ENCODE measurements around the gene RTKN.
"Not testable (repeated sequence)": the region's sequence is repeated elsewhere in the genome, so short reads cannot be mapped to it uniquely, and the experiment has no call there.

Gene RTKN, protein sequence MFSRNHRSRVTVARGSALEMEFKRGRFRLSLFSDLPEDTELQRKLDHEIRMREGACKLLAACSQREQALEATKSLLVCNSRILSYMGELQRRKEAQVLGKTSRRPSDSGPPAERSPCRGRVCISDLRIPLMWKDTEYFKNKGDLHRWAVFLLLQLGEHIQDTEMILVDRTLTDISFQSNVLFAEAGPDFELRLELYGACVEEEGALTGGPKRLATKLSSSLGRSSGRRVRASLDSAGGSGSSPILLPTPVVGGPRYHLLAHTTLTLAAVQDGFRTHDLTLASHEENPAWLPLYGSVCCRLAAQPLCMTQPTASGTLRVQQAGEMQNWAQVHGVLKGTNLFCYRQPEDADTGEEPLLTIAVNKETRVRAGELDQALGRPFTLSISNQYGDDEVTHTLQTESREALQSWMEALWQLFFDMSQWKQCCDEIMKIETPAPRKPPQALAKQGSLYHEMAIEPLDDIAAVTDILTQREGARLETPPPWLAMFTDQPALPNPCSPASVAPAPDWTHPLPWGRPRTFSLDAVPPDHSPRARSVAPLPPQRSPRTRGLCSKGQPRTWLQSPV

DNA sequence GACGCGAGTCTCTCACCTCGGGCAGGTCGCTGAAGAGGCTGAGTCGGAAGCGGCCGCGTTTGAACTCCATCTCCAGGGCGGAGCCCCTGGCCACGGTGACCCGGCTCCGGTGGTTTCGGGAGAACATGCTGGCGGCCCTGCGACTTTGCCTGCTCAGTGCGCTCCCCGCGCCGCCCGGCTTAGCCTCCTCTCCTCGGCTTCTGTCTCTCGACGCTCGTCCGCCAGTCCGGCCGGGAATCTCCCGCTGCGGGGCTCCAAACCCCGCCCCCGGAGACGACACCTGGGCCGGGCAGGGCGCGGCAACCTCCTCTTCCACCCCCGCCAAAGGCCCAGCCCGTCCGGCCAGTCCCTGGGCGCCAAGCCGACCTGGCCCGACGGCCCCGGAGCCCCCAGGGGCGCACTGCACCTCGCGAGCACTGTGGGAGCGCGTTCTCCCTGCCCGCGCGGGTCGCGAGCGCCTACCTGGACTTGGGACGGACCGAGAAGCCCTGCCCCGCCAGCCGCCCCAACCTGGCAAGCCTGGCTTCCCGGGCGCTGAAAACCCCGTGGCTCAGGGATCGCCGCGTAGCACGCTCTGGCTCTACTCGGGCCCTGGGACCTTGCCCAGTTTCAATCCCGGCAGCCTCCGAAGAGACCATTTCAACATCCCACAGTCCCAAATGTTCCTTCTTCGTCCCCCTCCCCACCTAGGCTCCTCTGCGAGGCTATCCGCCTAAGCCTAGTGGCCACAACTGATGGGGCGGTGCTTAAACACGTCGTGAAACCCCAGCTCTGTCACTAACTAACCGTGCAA, at the start of gene RTKN:
Gene RTKN (minus strand): TSS at position 248 of the 793 bp plus-strand sequence. CDS start 121 bp downstream, at position 127.
- DNase-seq = no peak

DNA sequence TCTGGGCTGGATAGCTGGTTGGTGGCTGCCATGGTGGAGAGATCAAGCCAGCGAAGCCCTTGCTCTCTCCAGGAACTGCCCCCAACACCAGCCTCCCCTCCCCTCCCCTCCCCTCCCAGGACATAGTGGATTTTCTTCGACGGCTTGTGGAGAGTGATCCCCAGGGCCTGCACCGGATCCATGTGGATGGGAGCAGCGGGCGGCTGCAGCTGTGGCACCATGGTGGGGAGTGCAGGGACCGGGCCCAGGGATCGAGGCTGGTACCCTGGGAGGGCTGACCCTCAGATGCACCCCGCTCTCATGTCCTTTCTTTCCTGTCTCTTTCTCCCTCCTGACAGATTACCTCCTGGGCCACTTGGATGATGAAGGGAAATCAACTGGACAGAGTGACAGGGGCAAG, 48.2 kb upstream of the RTKN start:
- no peak for DNase-seq

DNA sequence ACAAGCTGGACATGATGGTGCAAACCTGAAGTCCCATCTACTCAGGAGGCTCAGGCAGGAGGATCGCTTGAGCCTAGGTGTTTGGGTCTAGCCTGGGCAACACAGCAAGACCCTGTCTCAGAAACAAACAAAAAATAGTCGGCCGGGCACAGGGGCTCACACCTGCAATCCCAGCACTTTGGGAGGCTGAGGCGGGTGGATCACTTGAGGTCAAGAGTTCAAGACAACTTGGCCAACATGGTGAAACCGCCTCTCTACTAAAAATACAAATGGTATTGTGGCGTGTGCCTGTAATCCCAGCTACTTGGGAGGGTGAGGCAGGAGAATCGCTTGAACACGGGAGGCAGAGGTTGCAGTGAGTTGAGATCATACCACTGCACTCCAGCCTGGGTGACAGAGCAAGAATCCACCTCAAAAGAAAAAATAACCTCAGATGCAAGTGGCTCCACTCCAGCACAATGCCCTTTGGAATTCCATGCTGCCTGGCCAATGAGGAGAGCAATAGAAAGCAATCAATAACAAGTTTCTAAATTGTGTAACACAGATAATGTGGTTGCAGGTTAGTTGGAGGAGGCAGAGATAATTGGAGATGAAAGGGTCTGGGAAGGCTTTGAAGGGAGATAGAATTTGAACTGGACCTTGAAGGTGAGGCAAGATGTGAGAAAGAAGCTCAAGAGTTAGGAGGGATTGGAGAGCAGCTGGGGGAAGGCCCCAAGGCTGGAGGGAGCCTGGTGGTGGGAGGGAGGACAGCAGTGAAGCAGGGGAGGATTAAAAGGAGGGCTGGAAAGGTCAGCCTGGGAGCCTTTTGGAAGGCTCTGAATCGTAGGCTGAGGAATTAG, 47.1 kb upstream of the RTKN start:
- no peak for DNase-seq

DNA sequence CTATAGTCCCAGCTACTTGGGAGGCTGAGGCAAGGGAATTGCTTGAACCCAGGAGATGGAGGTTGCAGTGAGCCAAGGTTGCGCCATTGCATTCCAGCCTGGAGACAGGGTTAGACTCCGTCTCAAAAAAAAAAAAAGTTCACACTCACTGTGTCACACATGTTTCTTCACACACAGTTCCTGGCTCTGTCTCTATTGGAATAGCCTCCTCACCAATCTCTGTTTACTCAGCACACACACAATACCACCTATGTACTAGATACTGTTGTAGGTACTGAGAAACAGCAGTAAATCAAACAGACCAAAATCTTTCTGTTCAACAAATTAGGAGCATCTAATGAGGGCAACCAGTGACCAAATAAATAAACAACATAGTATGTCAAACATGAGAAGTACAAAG, 44.4 kb upstream of the RTKN start:
- DNase-seq = no peak

DNA sequence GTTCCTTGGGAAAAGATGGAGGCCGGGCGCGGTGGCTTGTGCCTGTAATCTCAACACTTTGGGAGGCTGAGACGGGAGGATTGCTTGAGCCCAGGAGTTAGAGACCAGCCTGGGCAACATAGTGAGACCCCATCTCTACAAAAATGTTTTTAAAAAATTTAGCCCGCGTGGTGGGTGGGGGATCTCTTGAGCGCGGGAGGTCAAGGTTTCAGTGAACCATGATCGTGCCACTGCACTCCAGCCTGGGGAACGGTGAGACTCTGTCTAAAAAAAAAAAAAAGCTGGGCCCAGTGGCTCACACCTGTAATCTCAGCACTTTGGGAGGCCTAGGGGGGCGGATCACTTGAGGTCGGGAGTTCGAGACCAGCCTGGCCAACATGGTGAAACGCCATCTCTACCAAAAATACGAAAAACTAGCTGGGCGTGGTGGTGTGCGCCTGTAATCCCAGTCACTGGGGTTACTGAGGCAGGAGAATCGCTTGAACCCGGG, 42.0 kb upstream of the RTKN start:
- not testable (repeated sequence) for DNase-seq

DNA sequence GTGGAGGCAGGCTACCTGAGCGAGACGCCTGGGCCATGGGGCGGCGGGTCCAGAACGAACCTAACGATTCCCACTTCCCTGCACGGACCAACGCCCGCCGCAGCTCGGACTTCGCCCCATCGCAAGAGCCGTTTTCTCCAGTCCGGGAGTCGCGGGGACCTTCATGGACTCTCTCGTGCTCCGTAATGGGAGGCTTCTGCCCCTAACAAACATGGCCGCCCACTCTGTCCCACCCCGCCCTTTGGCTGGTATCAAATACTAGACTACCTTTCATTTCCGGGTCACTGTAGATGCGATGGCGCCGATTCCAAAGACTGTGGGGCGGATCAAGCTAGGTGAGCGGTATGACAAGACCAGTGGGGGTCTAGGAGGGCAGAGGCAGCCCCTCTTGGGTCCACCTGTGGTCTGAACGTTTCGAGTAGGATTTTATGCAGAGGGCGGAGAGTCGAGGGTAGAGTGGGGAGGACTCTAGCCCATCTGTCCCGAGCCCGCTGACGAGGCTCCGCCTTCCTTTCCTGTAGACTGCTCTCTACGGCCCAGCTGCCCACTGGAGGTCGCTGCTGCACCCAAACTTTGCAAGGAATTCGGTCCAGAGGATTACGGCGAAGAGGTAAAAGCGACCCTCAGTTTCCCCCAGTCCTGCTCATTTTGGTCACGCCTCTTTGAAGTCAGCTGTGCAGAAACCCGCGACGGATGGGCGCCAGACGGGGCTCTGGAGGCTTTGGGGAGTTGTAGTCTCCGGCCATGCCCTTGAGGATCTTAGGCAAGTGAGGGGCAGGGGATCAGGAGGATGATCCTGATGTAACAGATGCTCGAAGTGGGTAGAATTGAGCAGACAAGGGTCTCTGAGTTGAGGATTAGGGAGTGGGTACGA, 41.3 kb upstream of the RTKN start, which contains the start of the genes CCDC142 and TTC31:
Gene CCDC142 (minus strand): TSS at position 198 of the 874 bp plus-strand sequence. CDS start 161 bp downstream, at position 37.
Gene TTC31 (plus strand): TSS at position 281 of the 874 bp plus-strand sequence. CDS start 15 bp downstream, at position 296.
- peak; percentile 92 to 94 for DNase-seq

DNA sequence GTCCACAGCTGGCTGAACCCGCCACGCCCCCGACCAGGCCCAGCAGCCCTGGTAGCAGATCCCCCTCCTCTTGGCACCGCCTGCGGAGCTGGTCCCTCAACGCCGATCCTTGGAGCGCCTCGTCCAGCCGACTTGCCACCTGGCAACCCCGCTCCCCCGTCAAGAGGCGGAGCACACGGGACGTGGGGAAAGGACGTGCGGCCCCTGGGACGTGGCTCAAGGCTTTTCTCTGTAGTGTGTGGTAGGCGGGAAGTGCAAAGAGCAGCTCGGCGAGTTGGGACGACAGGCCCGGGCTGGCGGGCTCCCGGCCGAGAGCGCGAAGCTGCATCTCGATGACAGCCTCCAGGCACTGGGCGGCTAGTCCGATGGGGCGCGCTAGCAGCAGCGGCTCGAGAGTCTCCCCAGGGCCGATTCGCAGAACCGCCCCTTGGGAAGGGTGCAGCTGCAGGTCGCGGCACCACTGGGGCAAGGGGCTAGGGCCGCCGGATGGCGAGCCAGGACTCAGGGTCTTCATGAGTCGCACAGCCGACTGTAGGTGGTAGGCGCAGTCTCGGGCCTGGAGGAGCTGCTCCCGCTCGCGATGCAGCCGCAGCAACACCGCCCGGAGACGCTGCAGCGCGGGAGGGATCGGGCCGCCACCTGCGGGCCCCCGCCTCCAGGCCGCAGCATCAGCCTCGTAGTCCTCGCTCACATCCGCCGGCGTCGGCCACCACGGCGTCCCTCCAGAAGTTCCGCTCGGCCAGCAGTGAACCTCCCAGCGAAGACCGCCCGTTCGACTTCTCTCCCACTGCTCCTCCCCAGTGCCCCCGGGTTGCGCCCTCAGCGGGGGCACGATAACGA, 40.4 kb upstream of the RTKN start:
- peak; percentile 35 to 55 for DNase-seq

DNA sequence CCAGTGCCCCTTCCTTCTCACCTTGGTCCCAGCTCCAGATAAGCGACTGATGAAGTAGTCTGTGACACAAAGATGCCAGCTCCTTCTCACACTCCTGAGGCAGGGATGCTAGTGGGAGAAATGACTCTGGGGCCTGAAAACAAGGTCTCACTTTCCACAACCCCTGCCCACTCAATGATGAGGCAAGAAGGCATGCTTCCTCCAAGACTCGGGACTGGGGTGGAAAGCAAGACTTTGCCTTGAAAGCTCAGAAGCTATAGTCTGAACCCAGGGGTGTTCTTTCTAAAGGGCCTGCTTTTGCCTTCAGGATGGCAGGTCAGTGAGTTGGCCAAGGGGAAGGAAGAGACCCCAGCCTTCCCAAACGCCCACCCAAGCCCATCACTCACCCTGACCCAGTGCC, 39.7 kb upstream of the RTKN start:
- no peak for DNase-seq

DNA sequence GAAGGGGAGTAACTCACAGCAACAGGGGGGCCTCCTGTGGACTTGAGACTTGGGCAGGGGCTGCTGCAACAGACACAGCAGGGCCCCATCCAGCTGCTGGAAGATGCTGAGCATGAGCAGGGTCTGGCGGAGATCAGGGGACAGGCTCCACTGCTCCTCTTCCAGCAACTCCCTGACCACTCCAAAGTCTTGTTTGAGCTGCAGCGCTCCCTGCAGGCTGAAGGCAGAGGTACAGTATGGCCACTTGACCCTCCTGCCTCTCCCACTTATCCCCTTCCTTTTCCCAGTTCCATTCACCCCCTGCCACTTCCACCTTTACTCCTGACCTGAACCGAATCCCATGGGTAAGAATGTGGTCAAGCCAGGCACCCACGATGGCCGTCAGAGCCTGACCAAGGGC, 33.2 kb upstream of the RTKN start:
- DNase-seq = no peak

DNA sequence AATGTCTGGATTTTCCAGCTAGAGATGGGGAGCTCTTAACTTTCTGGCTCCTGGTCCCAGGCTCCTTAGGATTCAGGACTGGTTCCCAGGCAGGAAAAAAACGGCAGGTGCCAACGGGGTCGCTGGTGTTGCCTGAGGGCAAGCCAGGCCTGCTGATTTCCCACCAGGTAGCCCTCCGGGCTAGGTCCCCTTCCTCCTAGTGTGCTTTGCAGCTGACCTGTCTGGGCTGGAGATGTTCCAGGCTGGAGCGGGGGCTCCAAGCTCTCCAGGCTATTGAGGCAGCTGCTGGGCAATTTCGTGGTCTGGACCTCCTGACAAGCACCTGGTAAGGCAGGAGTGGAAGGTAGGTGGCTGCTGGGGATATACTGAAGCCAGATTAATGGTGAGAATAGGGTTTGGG, 32.7 kb upstream of the RTKN start:
- DNase-seq = no peak

DNA sequence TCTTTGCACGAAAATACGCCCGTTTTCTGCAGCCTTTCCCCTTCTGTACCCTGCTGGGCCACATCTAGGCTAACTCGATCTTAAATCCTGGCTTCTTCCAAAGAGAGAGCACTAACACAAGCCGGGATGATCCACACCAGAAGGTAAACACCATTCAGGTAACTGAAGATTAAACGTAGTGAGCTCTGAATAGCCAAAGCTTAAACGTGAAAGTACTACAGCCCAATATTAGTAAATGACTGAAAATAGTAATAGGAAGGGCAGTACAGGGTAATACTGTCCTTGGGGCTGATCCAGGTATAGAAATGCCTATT, 31.2 kb upstream of the RTKN start:
- DNase-seq = no peak

DNA sequence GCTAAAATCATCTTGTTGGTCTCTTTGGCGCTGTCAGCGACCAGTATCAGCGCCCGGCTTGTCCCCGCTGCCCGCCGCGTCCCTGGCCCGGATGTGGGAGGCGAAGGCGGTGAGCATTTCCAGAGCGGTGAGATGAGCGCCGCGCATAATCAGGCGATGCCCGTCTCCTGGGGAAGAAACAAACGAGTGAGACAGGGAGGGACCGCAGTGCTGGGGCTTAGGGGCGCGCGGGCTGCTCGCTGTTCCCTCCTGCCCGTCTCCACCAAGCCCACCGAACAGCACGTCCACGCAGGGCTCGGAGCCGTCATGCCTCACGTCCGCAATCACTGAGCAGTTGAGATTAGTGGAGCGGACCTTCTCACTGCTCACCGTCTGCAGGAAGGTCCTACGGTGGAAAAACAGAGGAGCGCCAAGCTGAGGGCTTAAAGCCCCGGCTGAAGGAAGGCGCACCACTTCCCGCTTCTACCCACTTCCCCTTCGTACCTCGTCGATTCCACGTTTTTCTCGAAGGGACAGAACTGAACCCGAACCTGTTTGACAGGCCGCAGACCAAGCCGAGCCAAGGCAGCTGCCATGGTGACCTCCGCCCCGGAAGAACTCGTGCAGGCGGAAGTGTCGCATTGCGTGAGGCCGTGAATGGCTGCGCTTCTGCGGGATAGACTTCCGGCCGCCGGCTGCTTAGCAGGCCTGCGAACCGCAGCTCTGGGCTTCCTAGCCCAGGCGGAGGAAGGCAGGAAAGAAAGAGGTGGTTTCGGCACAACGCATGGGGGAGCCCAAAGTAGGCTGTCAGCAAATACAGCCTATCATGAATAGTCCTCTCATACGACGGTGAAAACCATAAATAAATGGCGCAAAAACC, 30.6 kb upstream of the RTKN start, which contains the start of gene MRPL53:
Gene MRPL53 (minus strand): TSS at position 595 of the 859 bp plus-strand sequence. CDS start 20 bp downstream, at position 575.
- DNase-seq = peak; percentile 95 to 97

DNA sequence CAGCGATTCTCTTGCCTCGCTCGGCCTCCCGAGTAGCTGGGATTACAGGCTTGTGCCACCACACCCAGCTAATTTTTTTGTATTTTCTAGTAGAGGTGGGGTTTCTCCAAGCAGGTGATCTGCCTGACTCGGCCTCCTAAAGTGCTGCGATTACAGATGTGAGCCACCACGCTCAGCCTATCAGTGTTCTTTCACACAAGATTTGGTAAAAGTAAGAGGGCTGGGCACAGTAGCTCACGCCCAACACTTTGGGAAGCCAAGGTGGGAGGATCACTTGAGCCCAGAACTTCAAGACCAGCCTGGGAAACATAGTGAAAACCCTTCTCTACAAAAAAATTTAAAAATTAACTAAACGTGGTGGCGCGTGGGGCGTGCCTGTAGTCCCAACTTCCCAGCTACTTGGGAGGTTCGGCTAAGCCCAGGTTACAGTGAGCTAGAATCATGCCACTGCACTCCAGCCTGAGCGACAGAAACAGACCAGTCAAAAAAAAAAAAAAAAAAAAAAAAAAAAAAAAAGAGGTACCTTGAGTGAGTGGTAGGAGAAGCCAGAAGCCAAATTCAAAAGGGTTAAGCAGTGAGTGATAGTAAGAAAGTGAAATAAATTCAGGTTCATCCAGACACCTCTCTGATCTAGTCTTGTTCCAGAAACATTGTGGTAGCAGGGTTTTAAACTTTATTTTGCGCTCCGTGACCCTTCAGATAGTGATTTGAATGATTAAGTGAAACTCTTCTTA, 29.8 kb upstream of the RTKN start:
- DNase-seq = no peak

DNA sequence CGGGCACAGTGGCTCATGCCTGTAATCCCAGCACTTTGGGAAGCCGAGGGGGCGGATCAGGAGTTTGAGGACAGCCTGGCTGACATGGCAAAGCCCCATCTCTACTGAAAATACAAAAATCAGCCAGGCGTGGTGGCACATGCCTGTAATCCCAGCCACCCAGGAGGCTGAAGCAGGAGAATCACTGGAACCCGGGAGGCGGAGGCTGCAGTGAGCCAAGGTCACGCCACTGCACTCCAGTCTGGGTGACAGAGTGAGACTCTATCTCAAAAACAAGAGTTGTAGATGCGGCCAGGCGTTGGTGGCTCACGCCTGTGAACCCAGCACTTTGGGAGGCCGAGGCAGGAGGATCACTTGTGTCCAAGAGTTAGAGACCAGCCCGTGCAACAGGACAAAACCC, 29.0 kb upstream of the RTKN start:
- DNase-seq = not testable (repeated sequence)

DNA sequence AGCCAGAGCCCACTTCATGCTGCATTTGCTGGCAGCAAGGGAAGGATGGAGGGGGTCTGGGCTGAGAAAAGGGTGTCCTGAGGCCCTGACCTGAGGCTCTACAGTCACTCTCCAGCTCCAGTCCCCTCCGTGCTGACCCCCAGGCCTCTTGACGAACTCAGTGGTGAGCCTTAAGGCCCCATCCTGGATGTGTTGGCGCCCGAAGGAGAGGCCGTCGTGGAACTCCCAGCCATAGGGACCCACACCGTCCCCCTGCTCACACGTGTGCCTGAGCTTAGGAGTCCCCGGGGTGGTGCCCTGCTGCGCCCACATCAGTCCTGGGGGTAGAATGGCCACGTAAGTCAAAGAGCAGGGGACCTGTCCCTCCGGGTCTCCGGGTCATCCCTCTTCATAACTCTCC, 22.7 kb upstream of the RTKN start:
- DNase-seq = no peak

DNA sequence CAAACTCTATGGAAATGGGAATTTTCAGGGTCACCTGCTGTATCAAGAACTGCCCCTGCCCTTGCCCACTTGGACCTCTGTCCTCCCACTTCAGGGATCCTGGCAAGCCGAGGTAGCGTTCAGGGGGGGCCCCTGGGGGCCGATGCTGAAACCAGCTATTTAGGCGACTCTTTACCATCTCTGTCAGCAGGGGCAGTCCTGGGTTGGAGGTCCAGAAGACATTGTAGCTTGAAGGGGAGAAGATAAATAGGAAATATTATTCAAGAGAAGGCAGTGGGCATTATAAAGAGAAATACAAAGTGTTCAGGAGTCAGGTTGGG, 21.0 kb upstream of the RTKN start:
- DNase-seq = no peak

DNA sequence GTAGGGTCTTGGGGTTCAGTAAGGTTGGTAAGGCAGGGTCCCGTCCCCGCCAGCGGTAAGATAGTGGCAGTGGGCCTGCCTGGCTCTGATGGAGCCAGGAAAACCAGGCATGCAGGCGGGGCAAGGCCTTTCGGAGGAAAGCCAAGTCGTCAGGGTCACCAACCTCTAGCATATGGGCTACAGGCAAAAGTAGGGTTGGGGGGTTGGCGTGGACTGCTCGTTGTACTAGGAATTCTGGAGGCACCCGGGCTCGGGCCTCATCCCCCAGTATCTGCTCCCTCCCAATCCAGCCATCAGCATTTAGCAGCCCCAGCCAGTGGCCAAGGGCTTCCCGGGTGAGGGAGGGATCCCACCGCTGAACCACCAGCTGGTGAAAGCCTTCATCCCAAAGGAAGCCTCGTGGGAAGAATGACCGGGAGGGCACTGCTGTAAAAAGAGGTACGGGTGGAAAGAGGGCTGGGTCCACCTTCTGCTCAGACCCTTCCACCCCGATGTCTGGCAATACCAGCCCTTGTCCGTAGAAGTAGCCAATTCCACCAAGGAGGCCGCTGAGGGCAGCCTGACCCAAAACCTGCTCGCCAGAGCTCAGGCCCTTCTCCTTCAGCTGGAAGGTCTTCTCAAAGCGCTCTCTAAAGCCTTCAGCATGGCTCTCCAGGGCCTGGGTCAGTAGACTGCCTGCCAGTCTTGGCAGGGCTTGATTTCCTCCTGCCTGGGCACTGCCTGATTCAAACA, 20.5 kb upstream of the RTKN start:
- DNase-seq = no peak

All from activated CD4-positive, alpha-beta T cell treated with anti-CD3 and anti-CD28 coated beads for 4 hours (primary cell).